ENCODE measurements around the gene R3HDM4. TPM values are rescaled to one million over a fixed set of nuclear protein-coding genes. Genes with fewer than 3 reads are reported as not detected.
A peak's percentile ranks its signal among the peaks of the same experiment; 100 is the strongest.

R3HDM4 gene
- total and polyA plus RNA-seq, 10 of the 15 experiments (the other 5 are each of a cell fraction or from before 2014, with no cell fraction given) = 1.3 to 65.8 (median 27.7) TPM

GRCh38 chr19:947707-948539 lies 34.9 kb upstream of the R3HDM4 start (continued):
- TF ChIP-seq CEBPZ (IDR thresholded peaks at IDR 0.05; ENCODE audit: low read depth, low read length) (no peak), RELB (IDR thresholded peaks at IDR 0.05; ENCODE audit: low read depth) (peak; percentile 95)

- Histone ChIP-seq H3K79me2 (ENCODE audit: control insufficient read depth, insufficient read depth, low read length) (peaks cover 48% of the 10 kb centered on the region), H3K36me3 (ENCODE audit: control insufficient read depth in 2 of 2, insufficient read depth in 2 of 2, low read length in 1 of 2) (peaks cover 8 to 15% of the 10 kb centered on the region in 2 experiments; a peak in 3 of 4 replicates), H3K27ac (ENCODE audit: control insufficient read depth, insufficient read depth) (peak overlapping the region; percentile 99), H4K20me1 (ENCODE audit: control insufficient read depth, insufficient read depth) (no peaks in the 10 kb centered on the region), H3K4me1 (ENCODE audit: control insufficient read depth, insufficient read depth, low read length) (peaks cover 48% of the 10 kb centered on the region), H3K4me2 (ENCODE audit: control insufficient read depth, insufficient read depth) (peak overlapping the region; percentile 99), H2AFZ (ENCODE audit: control insufficient read depth, low read depth, low read length) (peak overlapping the region; percentile 46), H3K9ac (ENCODE audit: control insufficient read depth, insufficient read depth, low read length) (peak overlapping the region; percentile 88), H3K4me3 (peak overlapping the region; percentile 54), H3K9me3 (replicated peaks; ENCODE audit: control insufficient read depth, insufficient read depth, low read length) (no peaks in the 10 kb centered on the region), H3K27me3 (replicated peaks in 1 of 2; ENCODE audit: control insufficient read depth in 2 of 2, insufficient read depth in 2 of 2, low read length in 1 of 2) (no peaks in the 10 kb centered on the region)
- ATAC-seq = peak; percentile 42
- ChIA-PET RAD21 (ENCODE audit: unreplicated experiment) (interaction anchor here (0.9 to 1.9 kb wide), 8 partner anchors 14 to 92 kb away, joined by 3 to 9 read pairs (median 6); partner anchors contain the start of genes ABCA7 and WDR18), CTCF (interaction anchor here (1.2 to 3.0 kb wide), 4 partner anchors 23 to 91 kb away, joined by 3 to 18 read pairs (median 6); partner anchors contain the start of gene WDR18), SMC1A (ENCODE audit: uncharacterized antibody, unreplicated experiment) (interaction anchor here (1.4 to 2.7 kb wide), 2 partner anchors 24 to 36 kb away, joined by 6 to 13 read pairs; partner anchors contain the start of gene WDR18), POLR2A (interaction anchor here (1.0 to 1.8 kb wide), 5 partner anchors 15 to 130 kb away, joined by 3 to 7 read pairs (median 4); partner anchors contain the start of gene WDR18)
- no peak for FAIRE-seq
- WGBS (ENCODE audit: insufficient coverage, insufficient replicate concordance, low lambda C conversion rate, missing lambda C conversion rate) = 1% methylated on average over 30 of the region's 30 CpGs
- intact Hi-C loops (cut with micrococcal nuclease; ENCODE audit: unreplicated experiment) (loop anchor here (1.0 kb wide), 1 partner anchor 22 kb away; no protein-coding TSS in a partner anchor), in situ Hi-C loops (cut with MboI) (no loop called here)
- no peak for DNase-seq (ENCODE audit: low read depth, low spot score)
- BruUV-seq (replicated peaks) = TSS peak; percentile 73
- no peak; the same call in 1 of the 2 replicates for TF ChIP-seq BACH1 (IDR thresholded peaks at IDR 0.05; ENCODE audit: borderline replicate concordance)
- TF ChIP-seq MTA2 (IDR thresholded peaks at IDR 0.05; ENCODE audit: low read depth) = no peak
- 0 out of 2 replicates have a peak, but pooled peaks have one; percentile 55 for TF ChIP-seq ZNF592 (IDR thresholded peaks at IDR 0.05)
- TF ChIP-seq PML (IDR thresholded peaks at IDR 0.05; ENCODE audit: low read length) = no peak
- TF ChIP-seq PKNOX1 (IDR thresholded peaks at IDR 0.05) = peak; percentile 74
- TF ChIP-seq POLR2AphosphoS5 (IDR thresholded peaks at IDR 0.05; ENCODE audit: low read length) = 0 out of 2 replicates have a peak, but pooled peaks have one; percentile 28
Observed at GRCh38 chr19:947090-947706, 34.2 kb upstream of the R3HDM4 start.

All from GM12878 (cell line).